ENCODE results near the gene TNXB. TPM values are rescaled to one million over a fixed set of nuclear protein-coding genes. Genes with fewer than 3 reads are reported as not detected.

Gene TNXB
- total RNA-seq = 2.5 and 3.3 TPM in 2 replicates

DNA sequence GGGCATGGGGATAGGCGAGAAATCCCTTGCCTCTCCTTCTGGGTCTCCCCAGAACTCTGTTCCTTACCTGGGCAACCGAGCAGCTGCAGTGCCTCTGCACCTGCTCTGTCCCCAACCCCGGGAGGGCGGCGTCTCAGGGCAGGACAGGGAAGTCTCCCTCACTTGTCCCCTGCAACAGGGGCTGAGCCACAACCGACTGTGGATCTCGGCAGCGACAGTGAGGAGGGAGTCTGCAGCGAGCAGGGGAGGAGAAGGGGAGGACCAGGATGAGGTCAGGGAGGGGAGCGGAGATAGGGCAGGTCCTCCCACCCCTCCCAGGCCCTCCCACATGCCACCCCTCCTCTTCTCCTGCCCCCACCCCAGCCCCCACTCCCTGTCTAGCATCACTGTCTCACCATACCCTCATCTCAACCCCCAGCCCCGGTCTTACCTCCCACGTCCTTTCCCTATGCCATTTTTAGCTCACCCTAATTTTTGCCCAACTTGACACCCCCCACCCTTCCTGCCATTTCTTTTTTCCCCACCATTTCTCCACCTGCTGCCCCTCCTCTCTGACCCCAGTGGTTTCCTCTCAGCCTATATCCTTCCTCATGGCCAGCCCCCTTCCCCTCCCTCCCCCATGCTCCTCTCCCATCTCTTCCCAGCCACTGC is at the start of gene TNXB:
TSS of gene TNXB (minus strand) at position 225 of the 651 bp plus-strand sequence. CDS start 11,140 bp downstream, outside the sequence.

GRCh38 chr6:32153564-32154513 is 44.7 kb upstream of the TNXB start, which contains the start of gene PPT2:
PPT2 (plus strand) TSS chr6:32154141; CDS start chr6:32154595, 454 bp downstream.

GRCh38 chr6:32151863-32152768 is 43.0 kb upstream of the TNXB start, which contains the start of gene PRRT1:
PRRT1 (minus strand) TSS chr6:32151939; CDS start chr6:32151827, 112 bp downstream.

DNA sequence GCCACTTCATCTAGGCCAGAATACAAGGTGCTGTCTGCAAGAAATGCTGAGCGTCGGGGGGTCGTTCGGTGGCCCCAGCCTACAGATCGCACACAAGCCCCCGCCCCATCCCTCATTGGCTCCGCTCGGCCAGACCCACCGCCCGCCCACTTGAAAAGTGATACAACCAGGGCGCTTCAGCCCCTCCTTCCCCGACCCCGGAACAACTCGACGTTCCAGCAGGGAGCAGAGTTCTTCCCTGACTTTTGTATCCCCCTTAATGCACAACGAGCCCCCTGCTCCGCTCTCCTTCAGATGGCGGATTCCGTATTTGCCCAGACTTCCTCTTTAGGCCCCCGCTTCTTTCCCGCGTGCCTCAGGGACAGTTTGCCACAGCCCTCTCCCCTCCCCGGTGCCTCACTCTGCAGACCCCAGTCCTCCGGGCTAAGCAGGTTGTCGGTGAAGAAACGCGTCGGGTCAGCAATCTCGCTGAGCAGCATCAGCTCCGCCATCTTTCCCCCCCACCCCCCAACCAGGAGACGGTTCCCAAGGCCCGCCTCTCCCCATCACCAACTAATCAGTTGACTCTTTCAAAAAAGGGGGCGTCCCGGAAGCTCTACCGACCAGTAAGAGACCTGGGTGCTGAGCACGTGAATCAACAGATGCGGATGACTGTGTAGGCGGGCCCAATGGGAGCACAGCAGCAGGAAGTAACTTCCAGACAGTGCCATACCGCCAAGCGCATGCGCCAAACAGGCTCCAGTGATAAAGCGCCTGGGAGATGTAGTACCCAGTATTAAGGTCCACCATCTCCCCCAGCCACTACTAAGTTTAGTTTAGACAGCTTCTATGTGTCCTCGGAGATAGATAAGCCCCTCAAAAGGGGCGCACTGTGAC is 18.8 kb upstream of the TNXB start, which contains the start of gene ATF6B:
TSS of gene ATF6B (minus strand) at position 530 of the 876 bp plus-strand sequence. CDS start at position 491, 39 bp downstream.

GRCh38 chr6:32037598-32038524 is 71.3 kb downstream of the TNXB start, which contains the start of gene CYP21A2:
CYP21A2 (plus strand) TSS chr6:32038415; CDS start chr6:32038423, 8 bp downstream.

GRCh38 chr6:32014547-32014946 is 94.6 kb downstream of the TNXB start, which contains the start of gene C4B:
C4B (plus strand) TSS chr6:32014795; CDS start chr6:32014846, 51 bp downstream.

Other genes with a start within 250 kb of the TNXB start
- gene NEU1, start 246.5 kb downstream of the TNXB start, total RNA-seq = 96.4 and 102 TPM in 2 replicates
- gene SLC44A4, start 230.3 kb downstream of the TNXB start, total RNA-seq = 0.30 and 0.33 TPM in 2 replicates
- 35.4 and 39.2 TPM in 2 replicates for gene EHMT2, start 211.6 kb downstream of the TNXB start, total RNA-seq
- gene ZBTB12, start 207.3 kb downstream of the TNXB start, total RNA-seq = 0.53 and 0.54 TPM in 2 replicates
- not detected in 2 replicates for gene C2, start 181.6 kb downstream of the TNXB start, total RNA-seq
- gene CFB, start 163.2 kb downstream of the TNXB start, total RNA-seq = 3.9 and 7.0 TPM in 2 replicates
- gene NELFE, start 150.4 kb downstream of the TNXB start, total RNA-seq = 99.5 and 101 TPM in 2 replicates
- gene SKIC2, start 150.2 kb downstream of the TNXB start, total RNA-seq = 38.9 and 44.7 TPM in 2 replicates
- 18.7 and 22.7 TPM in 2 replicates for gene DXO, start 137.2 kb downstream of the TNXB start, total RNA-seq
- 0.53 and 1.3 TPM in 2 replicates for gene C4A, start 127.3 kb downstream of the TNXB start, total RNA-seq
- gene C4B, start 94.5 kb downstream of the TNXB start, total RNA-seq = 0.33 and 1.6 TPM in 2 replicates
- not detected in 2 replicates for gene CYP21A2, start 70.9 kb downstream of the TNXB start, total RNA-seq
- gene ATF6B, start 18.9 kb upstream of the TNXB start, total RNA-seq = 21.3 and 27.2 TPM in 2 replicates
- 3.3 and 5.1 TPM in 2 replicates for gene FKBPL, start 20.9 kb upstream of the TNXB start, total RNA-seq
- gene PRRT1, start 42.6 kb upstream of the TNXB start, total RNA-seq = not detected in 2 replicates
- 14.4 and 22.5 TPM in 2 replicates for gene PPT2, start 44.8 kb upstream of the TNXB start, total RNA-seq
- gene EGFL8, start 55.3 kb upstream of the TNXB start, total RNA-seq = 1.5 and 2.3 TPM in 2 replicates
- gene AGPAT1, start 66.7 kb upstream of the TNXB start, total RNA-seq = 29.4 and 31.0 TPM in 2 replicates
- 68.7 and 75.7 TPM in 2 replicates for gene RNF5, start 69.1 kb upstream of the TNXB start, total RNA-seq
- 0.59 and 1.3 TPM in 2 replicates for gene AGER, start 74.9 kb upstream of the TNXB start, total RNA-seq
- gene PBX2, start 80.9 kb upstream of the TNXB start, total RNA-seq = 25.1 and 33.4 TPM in 2 replicates
- 17.0 and 20.5 TPM in 2 replicates for gene GPSM3, start 83.3 kb upstream of the TNXB start, total RNA-seq
- gene NOTCH4, start 114.7 kb upstream of the TNXB start, total RNA-seq = 89.3 and 98.6 TPM in 2 replicates

Data from mammary microvascular endothelial cell (primary cell).